Inflammatory macrophage treated with lipopolysaccharide for 1 hour (primary cell): ENCODE data around the gene PNRC2.

ENCODE experiments used
- DNase-seq, 2 donors: peaks; one replicate each; pipeline ENCODE4 v3.0.0-alpha.2; 2020 to 2022

The PNRC2 gene

GRCh38 chr1:23959461-23960290 lies at the start of gene PNRC2:
TSS of gene PNRC2 (plus strand) at chr1:23959828. CDS start at chr1:23961458, 1,630 bp downstream.
- peak; percentile 96 for DNase-seq

GRCh38 chr1:23910144-23910543 lies 49.5 kb upstream of the PNRC2 start:
- no peak for DNase-seq

GRCh38 chr1:23910553-23911246 lies 48.9 kb upstream of the PNRC2 start:
- DNase-seq = peak in 1 of 2 donors; percentile 53

- DNase-seq = peak in 1 of 2 donors; percentile 33
Observed at GRCh38 chr1:23911921-23912320, 47.7 kb upstream of the PNRC2 start.

- no peak for DNase-seq
Observed at GRCh38 chr1:23913212-23913880, 46.3 kb upstream of the PNRC2 start, which contains the start of gene CNR2. TSS of gene CNR2 (minus strand) at chr1:23913362. CDS start at chr1:23875617, 37,745 bp downstream.

GRCh38 chr1:23914921-23915320 lies 44.7 kb upstream of the PNRC2 start:
- DNase-seq = no peak

GRCh38 chr1:23915466-23915865 lies 44.2 kb upstream of the PNRC2 start:
- DNase-seq = no peak

GRCh38 chr1:23916209-23917131 lies 43.2 kb upstream of the PNRC2 start:
- DNase-seq = peak; percentile 68 to 74

GRCh38 chr1:23922321-23922943 lies 37.2 kb upstream of the PNRC2 start:
- no peak for DNase-seq

GRCh38 chr1:23923592-23924499 lies 35.8 kb upstream of the PNRC2 start:
- no peak for DNase-seq

- DNase-seq = no peak
Observed at GRCh38 chr1:23924601-23925000, 35.0 kb upstream of the PNRC2 start.

GRCh38 chr1:23925279-23925678 lies 34.3 kb upstream of the PNRC2 start:
- no peak for DNase-seq

- DNase-seq = no peak
Observed at GRCh38 chr1:23927097-23927496, 32.5 kb upstream of the PNRC2 start.

- DNase-seq = no peak
Observed at GRCh38 chr1:23928789-23929188, 30.8 kb upstream of the PNRC2 start.

GRCh38 chr1:23930270-23930669 lies 29.4 kb upstream of the PNRC2 start:
- no peak for DNase-seq

GRCh38 chr1:23930861-23931490 lies 28.7 kb upstream of the PNRC2 start:
- DNase-seq = peak in 1 of 2 donors; percentile 44

- no peak for DNase-seq
Observed at GRCh38 chr1:23931491-23931880, 28.1 kb upstream of the PNRC2 start.

GRCh38 chr1:23936481-23937176 lies 23.0 kb upstream of the PNRC2 start:
- no peak for DNase-seq

GRCh38 chr1:23947366-23947765 lies 12.3 kb upstream of the PNRC2 start:
- no peak for DNase-seq

GRCh38 chr1:23953020-23953419 lies 6.6 kb upstream of the PNRC2 start:
- no peak for DNase-seq
